ENCODE data around the gene FBXO17.
A peak's percentile ranks its signal among the peaks of the same experiment; 100 is the strongest.
"Not testable (repeated sequence)": the region's sequence is repeated elsewhere in the genome, so short reads cannot be mapped to it uniquely, and the experiment has no call there.

FBXO17 gene

DNA sequence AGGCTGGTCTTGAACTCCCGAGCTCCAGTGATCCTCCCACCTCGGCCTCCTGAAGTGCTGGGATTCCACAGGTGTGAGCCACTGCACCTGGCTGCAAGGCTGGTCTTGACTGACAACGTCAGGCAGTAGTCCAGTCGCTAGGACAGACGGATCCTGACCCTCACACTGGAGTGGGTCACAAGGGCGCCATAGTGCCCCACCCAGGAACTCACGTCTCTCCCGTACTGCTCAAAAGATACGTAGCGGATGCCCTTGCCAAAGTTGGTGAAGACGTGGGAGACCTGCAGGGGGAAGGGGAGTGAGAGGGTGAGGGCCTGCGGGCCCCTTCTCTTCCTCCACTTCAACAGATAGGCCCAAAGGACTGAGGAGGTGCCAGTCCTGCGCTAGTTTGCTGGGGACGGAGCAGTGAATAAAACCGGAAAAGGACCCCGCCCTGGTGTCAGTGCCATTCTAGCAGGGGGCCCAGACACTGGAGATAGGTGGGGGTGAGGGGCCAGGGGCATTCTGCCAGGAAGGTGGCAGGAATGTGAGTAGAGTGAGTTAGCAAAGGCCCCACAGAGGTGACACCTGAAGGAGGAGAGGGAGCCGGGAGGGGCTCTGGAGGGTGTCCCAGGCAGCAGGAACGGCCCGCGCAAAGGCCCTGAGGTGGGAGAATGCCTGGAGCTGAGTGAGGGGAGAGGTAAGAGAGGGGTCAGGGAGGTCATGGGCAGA lies 32.9 kb downstream of the FBXO17 start:
- no peak for DNase-seq

GRCh38 chr19:38941979-38942378 lies 33.6 kb downstream of the FBXO17 start:
- DNase-seq, result no peak

GRCh38 chr19:38941466-38941865 lies 34.1 kb downstream of the FBXO17 start:
- DNase-seq, result not testable (repeated sequence)

GRCh38 chr19:38939957-38940356 lies 35.6 kb downstream of the FBXO17 start:
- no peak for DNase-seq

GRCh38 chr19:38933544-38933943 lies 42.0 kb downstream of the FBXO17 start:
- DNase-seq, result no peak

- no peak for DNase-seq
Observed at GRCh38 chr19:38932425-38933179, 42.9 kb downstream of the FBXO17 start.

DNA sequence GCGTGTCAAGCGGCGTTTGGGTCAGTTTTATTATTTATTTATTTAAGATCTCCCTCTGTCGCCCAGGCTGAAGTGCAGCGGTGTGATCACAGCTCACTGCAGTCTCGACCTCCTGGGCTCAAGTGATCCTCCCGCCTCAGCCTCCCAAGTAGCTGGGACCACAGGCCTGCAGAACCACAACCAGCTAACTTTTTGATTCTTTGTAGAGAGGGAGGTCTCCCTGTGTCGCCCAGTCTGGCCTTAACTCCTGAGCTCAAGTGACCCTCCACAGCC lies 44.1 kb downstream of the FBXO17 start:
- no peak for DNase-seq

GRCh38 chr19:38930776-38931520 lies 44.6 kb downstream of the FBXO17 start, which contains the start of gene MRPS12:
TSS of gene MRPS12 (plus strand) at chr19:38930944. CDS start at chr19:38931295, 351 bp downstream.
- DNase-seq, result no peak

DNA sequence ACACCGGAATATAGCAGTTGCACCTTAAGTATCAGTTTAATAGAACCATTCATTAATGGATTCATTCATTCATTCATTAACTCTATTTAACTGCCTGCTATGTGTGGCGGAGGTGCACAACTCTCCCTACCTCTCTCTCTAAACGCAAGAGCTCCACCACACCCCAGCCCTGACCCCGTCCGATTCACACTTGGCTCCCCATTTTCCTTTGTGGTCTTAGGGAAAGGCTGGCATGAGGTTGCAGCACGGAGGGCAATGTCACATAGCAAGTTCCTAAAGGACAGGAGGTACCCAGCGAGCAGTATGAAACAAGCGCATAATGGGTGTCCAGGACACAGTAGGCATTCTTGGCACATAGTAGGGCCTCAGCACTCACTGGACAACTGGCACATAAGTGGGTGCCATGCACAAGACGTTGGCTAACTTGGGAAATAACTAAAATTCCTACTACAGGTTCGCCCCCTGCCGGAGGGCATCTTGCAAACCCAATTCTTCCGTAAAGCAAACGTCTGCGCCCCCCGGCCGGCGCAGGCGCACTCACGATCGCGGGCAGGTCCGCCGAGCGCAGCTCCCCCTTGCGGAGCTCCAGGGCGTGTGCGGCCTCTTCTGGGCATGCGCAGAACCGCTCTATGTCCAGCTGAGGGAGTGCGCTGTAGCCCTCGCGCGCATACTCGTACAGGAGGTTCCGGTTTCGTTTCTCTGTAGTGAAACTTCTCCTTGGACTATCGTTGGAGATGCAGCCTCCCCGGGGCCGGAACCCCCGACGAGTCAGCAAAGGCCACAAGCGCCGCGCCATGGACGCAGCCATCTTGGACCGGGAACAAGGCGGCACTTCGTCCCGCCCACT lies 45.4 kb downstream of the FBXO17 start, which contains the start of gene SARS2:
Gene SARS2, minus strand, starts transcription at position 835 of the 847 bp plus-strand sequence. Its CDS starts 27 bp downstream, at position 808.
- DNase-seq, result peak; percentile 94

GRCh38 chr19:38928391-38929001 lies 47.0 kb downstream of the FBXO17 start:
- DNase-seq, result no peak

DNA sequence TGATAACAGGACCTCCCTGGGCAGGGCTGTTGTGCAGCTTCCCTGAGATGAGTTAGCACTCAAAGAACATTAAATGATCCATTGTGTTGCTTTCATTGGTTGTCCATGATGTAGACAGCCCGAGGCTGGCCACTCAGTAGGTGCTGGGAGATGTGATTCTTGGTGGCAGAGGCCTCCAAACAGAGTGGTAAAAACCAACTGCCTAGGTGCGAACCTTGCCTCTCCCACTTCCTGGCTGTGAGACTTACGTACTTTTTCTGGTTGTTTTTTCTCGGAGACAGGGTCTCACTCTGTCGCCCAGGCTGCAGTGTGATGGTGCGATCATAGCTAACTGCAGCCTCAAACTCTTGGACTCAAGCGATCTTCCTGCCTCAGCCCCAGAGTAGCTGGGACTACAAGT lies 51.2 kb downstream of the FBXO17 start:
- DNase-seq, result no peak

- DNase-seq, result no peak
Observed at GRCh38 chr19:38922482-38922881, 53.1 kb downstream of the FBXO17 start.

DNA sequence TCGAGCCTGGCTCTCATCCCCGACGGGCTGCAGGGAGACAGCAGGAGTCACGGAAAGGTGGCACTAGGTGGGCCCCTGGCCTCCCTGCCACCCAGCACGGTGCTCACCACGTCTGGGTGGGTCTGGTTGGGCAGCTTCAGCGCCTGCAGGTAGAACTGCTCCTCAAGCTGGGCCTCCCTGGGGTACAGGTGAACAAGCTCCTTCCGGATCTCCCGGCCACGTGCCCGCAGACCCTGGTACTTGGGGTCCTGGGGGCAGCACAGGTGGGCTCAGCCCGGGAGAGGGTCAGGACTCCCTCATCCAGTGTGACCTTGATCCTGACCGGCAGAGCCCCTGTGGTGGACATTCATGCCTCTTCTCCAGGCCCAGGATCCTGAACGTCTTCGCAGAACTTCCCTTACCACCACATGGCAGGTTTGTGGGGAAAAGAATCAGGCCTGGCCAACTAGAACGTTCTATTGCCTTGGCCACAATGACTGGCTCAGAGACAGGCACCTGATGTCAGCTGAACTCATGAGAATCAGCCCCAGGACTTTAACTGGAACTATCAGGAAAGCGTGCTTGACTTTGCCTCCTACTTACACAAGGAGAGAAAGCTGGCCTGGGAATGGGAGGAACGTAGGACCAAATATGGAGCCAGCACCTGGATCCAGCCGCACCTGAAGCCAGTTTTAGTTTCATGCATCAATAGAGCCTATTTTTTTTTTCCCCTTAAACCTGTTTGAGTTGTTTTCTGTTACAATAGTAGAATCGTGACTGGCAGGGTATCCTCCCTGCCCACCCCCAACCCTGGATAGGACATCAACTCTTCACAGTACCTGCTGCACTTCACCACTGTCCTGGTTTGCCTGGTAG lies 53.9 kb downstream of the FBXO17 start:
- no peak for DNase-seq

GRCh38 chr19:38920602-38921419 lies 54.7 kb downstream of the FBXO17 start:
- no peak for DNase-seq

DNA sequence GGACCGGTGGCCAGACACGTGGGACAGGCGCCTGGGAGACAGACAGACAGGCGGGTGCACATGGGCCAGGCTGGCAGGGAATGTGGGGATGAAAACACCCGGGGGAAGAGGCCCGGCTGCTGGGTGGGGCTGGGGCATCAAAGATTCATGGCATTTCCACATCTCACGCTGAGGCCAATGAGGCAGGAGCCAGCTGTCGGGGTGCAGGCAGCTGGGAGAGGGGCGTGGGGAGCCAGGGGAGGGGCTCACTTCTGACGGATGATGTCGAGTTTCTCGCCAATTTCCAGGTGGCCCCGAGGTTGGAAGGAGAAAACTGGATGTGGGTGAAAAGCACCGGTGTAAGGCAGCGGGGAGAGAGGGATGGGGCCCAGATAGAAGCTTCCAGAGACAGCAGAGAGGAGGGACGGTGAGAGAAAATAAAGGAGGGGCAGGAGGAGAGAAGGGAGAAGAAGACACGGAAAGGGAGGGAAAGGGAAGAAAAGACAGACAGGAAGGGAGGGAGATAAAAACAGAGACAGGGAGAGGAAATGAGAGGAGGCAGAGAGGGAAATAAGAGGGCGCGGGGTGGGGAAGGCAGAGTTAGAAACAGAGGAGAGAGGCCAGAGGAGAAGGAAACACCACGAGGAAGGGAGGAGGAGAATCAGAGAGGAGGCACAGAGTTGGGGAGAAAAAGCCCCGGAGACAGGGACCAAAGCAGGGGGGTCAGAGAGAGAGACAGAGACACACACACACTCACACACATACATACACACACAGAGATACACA lies 55.5 kb downstream of the FBXO17 start:
- DNase-seq, result no peak

- DNase-seq, result no peak
Observed at GRCh38 chr19:38918526-38918925, 57.0 kb downstream of the FBXO17 start.

GRCh38 chr19:38917921-38918491 lies 57.5 kb downstream of the FBXO17 start:
- no peak for DNase-seq

DNA sequence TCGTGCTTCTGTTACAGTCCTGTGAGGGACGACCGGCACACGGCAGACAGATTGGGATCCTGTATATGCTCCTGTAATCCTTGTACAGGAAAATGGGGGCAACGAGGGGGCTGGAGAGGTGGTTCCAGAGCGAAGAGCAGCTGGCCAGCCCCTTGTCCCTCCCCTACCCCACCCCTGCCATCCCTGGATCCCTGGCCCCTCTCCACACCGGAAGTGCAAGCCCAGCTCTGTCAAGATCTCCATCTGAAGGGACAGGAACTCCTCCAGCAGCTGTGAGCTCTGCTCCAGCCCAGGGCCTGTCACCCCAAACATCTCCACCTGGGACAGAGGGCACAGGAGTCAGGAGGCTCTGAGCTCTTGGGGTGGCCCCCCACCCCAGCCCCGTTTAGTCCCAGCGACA lies 58.0 kb downstream of the FBXO17 start:
- DNase-seq, result no peak

Measured in NCI-H1417 treated with DMSO at 0.1 percent for 48 hours (cell line).